GM19395 (cell line): Measurements from ENCODE around the gene RSU1.
A peak's percentile ranks its signal among the peaks of the same experiment; 100 is the strongest.
"Not testable (repeated sequence)": the region's sequence is repeated elsewhere in the genome, so short reads cannot be mapped to it uniquely, and the experiment has no call there.

Experiments
- ATAC-seq: cut with Tn5 transposase; IDR thresholded peaks from one replicate; pipeline ENCODE4 v1.9.1; 2021; ENCODE audit warnings: mild to moderate bottlenecking, moderate library complexity; ENCODE audit not compliant: unreplicated experiment

The RSU1 gene

DNA sequence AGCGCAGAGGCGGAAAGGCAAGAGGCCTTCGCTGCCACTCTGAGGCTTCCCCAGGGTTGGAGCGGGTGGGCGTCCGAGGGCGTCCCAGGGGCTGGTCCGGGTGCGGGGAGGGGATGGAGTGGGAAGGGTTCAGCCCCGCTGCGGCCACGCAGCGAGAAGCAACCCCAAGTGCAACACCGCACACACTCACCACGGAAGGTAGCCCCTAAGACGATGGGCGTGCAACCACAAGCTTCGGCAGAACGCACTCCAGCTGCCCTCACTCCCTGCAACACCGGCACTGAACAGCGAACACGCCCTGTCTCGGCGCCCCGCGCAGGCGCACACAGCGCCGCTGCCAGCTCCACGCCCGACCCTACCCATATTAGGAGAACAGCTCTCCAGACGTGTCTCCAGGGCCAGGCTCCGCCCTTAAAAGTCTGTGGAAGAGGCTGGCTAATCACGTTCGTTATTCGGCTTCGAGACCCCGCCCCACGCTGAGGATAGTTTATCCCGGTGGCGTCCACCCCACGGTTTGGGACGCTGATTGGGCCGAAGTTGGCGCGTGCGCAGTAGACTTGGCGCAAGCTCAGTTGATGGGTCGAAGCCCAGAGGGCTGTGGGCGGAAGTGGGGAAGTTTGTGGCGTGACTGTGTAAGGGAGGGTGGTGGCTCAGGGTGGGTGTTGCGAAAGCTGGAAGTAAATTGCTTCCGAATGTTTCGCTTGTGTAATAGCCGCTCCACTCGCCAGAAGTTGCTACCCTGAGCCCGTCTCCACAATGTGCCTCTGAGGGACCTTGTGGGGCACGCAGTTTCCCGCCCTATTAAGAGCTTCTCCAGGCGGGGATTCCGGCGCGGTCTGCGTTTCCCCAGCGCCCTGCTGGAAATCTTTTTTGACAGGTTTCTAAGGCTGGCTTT lies at the start of gene RSU1:
Gene RSU1 (minus strand): TSS at position 300 of the 895 bp plus-strand sequence. CDS start 343 bp downstream, outside the sequence.
- peak; percentile 99 for ATAC-seq

DNA sequence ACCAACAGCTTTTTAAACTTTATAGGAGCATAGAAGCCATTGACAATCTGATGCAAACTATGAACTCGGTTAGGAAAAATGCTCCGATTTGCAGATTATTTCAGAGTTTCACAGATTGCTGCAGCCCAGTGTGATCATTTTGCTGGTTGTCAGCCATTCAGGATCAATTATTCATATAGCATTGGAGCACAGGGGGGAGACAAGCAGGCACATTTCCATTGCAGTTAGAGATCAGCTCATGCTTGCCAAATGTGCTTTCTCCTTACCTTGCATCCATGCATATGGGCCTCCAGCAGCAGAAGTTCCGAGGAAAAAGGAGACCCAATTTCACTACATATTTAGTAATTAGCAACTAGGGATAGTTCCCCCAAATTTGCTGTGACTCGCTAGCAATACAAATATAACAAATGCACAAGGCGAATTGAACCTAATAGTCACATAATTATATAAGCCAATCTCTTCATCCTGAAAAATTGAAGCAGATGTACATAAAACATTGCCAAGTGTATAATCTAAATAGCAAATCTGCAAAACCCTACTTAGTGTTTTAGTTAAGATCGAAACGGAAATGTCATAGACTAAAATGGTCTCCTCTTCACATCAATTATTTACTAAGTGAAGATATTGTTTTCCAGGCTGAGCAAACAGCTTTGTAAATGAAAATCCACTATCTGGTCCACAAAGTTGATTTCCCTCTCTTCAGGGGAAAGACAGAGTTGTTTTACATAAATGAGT lies 49.5 kb upstream of the RSU1 start:
- ATAC-seq, result no peak

DNA sequence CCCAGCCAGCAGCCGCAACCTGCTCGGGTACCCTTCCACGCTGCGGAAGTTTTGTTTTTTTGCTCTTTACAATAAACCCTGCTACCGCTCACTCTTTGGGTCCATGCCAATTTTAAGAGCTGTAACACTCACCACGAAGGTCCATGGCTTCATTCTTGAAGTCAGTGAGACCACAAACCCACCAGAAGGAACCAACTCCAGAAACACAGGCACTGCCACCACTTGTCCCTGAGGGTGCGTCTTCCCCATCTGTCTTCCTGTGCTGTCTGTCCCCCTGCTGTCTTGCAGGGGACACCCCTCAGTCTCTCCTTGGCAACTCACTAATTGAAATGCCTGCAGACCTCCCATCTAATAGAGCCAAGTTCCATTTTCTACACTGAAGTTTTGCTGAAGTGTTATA lies 48.5 kb upstream of the RSU1 start:
- no peak for ATAC-seq

DNA sequence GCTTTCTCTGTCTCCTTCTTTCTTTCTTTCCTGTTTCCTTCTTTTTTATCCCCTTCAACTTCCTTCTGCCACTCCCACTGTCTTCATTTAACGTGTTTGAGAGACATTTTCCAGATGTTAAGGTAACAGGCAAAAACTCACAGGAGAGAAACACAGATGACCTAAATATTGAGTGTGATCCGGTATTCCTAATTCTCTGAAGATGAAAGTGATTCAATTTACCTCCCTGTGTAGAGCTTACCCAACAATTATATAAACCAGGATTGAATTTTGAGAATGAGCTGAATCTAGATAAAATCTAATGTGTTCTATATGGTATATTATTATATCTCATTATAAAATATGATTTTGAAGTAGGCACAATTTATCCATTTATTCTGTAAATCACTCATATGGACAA lies 46.5 kb upstream of the RSU1 start:
- ATAC-seq, result no peak

DNA sequence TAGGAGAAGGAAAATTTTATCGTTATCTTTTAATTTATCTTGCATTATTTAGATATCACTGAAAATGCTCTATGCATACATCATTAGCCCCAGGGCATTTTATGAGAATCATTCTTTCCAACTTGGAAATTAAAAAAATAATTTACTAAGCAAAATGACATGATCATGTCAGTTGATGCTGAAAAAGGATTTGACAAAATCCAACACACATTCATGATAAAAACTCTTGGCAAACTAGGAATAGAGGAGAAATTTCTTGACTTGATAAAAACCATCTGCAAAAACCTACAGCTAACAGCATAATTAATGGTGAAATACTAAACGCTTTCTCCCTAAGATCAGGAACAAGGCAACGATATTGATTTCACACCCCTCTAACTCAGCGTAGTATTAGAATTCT lies 40.2 kb upstream of the RSU1 start:
- ATAC-seq, result no peak

DNA sequence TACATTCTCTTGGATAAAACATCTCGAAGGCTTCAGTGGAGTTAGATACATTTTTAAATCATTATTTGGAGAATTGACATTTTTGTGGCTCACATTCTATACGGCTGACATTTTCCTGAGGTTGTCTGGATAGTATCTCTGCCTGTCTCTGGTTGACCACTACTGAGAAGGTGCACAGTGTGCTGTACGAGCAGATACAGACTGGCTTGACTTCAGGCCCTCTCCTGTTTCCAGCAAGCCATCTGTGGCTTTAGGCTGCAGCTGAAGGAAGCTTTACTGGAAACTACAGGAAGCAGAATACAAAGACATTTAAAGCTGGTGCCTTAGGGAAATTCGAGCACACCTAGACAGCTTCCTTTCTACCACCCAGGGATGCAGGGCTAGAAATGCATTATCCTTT lies 39.3 kb upstream of the RSU1 start:
- no peak for ATAC-seq

DNA sequence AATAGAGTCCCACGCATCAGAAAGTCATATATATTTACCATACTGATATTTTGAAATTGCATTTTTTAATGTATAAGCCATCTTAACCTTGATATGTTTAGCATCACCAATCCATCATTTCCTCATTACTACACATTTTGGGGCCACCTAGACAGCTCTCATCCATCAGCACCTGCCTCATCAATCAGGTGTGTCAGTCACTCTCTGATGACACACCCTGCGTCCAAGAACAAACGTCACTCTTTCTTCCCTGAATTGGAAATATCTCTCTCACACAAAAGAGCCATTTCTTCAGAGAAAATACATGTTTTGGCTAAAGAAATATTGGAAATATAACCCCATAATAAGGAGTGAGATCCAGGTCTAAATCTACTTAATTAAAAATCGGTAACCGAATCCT lies 38.9 kb upstream of the RSU1 start:
- no peak for ATAC-seq

DNA sequence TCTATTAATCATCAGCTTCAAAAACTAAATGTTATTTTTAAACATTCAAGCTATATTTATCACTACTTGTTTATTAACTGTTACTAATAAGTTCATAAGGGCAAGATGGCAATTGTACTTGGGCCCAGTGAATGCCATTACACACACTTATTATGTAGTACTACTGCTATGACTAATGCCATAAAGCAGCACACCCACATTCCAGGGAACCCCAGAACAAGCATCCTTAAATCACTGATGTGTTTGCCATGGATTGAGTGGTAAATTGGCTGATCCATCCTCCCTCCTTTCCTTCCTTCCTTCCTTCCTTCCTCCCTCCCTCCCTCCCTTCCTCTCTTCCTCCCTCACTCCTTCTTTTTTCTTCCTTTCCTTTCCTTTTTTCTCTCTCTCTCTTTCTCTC lies 37.4 kb upstream of the RSU1 start:
- no peak for ATAC-seq

DNA sequence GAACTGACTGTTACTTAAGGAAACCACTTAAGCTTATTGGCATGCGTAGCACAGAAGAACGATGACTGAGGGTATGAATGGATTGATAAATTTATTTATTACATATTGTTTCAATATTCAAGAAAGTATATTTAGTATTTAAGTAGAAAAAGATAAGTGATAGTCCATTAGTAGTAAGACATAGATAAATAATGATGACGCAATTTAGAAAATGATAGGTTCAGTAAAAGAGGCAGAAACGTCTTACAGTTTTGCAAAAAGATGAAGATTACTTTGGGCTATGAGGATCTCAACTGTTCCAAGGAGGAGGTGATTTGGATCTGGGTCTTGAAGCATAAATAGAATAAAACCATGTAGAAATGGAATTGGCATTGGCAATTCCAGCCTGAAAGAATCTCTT lies 36.6 kb upstream of the RSU1 start:
- no peak for ATAC-seq

DNA sequence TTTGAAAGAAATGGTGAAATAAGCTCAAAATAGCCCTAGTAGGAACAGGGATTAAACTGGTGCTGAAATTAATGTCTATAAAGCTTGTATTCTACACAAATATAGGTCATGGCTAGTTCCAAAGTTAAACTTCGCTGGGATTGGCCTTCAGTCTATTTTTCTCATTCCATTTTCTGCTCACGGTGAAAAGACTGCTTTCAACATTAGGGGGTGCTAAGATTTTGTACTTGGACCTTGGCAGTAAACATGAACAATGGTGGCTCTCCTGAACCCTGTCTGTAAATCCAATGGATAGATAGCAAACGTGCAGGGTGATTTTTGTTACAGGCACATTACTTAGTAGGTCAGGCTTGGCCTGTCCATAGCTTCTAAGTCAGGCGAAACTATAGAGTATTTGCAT lies 36.0 kb upstream of the RSU1 start:
- no peak for ATAC-seq

DNA sequence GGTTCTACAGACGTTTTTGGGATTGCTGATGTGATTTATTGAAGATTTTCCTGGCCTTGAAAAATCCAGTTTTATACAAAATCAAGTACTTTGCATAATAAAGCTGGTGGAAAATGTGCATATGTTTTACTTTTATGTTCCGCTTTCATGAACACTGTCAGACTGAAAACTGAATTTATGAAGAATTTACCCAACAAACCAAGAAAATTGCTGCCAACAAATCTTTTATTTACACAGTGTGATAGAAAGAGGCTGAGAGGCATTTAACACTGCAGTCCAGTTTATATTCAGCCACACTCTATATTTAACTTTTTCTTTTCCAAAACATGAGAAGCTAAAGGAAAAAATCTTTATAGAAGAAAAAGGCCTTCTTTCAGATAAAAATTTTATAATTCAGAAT lies 35.4 kb upstream of the RSU1 start:
- ATAC-seq, result no peak

DNA sequence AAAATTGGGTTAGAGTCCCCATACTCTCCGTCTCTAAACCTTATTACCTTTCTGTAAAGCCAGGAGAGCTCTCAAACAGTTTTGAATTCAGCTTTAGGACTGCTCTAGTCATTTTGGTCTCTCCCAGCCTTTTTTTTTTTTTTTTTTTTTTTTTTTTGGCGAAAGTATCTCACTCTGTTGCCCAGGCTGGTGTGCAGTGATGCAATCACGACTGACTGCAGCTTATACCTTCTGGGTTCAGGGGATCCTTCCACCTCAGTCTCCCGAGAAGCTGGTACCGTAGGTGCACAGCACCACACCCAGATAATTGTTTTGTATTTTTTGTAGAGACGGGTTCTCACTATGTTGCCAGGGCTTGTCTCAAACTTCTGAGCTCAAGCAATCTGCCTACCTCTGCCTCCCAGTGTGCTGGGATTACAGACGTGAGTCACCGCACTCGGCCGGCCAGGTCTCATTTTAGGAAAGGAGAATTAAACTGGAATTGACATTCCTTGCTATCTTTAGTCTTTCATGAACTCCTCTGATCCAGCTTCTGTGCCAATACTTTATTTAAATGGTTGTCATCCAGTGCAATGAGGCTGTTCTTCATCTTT lies 31.4 kb upstream of the RSU1 start:
- no peak for ATAC-seq

DNA sequence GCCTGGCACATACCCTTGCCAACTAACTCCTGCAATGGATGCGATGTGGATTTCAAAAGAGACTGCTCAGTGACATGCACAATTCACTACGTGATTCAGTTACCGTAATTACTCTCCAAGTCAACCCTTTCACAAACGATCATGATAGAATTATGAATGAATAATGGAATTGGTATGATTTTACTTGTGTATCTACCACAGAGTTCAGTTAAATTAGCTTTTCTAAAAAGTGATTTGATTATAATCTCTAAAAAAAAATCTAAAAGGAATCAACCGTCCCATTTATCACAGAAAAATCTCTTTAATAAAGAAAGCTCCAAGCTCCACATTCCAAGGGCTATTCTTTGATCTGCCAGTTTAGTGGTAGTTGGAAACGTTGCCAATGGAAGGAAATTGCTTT lies 30.4 kb upstream of the RSU1 start:
- no peak for ATAC-seq

DNA sequence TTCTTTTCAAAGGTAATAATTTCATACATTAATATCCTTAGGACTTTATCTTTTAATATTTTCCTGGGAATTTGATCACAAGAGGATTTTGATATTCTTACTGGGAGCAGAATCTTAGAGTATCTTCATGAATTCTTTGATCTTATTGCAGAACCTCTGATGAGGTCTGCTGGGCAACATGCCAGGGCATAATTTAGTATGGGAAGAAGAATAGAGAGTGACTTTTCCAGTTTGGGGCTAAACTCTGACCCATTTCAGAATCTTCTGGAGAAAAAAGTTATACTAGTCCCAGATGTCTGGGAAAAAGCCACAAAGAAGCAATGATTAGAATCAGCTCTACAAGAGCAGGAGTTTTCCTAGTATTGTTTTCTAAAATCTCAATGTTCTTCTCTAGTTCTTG lies 28.0 kb upstream of the RSU1 start:
- no peak for ATAC-seq

DNA sequence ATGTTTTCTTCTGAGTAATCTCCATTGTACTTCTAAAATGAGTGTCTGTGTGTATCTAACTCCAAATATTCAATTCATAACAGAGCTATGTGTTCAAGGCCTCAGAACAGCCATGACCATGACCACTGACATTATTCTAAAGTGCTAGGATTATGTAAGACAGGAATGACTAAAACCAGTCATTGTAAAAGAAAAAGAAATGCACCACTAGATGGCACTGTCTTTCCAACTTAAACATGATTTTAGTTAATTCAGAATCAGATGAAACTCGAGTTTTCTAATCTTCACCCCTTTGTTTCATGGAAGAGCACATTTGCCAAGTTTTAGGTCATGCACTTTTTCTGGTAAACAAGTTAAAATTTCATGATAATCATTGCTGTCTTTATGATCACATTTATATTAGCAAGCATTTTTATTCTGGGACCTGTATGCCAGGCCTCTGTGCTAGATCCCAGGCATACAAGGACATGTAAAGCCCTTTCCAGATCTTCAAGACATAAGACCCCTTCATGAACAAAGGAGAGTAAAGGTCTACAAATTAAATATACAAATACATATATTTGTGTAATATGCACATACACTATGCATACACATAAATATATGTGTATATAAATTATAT lies 26.1 kb upstream of the RSU1 start:
- peak; percentile 79 for ATAC-seq

DNA sequence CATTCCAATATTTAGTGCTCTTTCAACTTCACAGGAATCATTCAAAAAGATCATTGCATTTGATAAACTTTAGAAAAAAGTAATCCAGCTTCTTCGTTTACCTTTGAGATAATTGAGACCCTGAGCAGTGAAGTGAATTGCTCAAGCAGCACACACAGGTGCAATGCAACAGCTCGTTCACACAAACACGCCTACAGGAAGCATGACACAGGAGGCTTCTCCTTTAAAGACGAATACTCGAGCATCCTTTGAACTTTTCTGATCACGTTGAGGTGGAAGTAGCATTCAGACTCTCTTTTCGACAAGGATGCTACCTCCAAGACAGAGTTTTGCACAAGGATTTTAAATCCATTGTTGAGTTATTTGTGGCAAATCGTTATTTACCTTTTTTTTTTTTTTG lies 18.0 kb upstream of the RSU1 start:
- ATAC-seq, result no peak

DNA sequence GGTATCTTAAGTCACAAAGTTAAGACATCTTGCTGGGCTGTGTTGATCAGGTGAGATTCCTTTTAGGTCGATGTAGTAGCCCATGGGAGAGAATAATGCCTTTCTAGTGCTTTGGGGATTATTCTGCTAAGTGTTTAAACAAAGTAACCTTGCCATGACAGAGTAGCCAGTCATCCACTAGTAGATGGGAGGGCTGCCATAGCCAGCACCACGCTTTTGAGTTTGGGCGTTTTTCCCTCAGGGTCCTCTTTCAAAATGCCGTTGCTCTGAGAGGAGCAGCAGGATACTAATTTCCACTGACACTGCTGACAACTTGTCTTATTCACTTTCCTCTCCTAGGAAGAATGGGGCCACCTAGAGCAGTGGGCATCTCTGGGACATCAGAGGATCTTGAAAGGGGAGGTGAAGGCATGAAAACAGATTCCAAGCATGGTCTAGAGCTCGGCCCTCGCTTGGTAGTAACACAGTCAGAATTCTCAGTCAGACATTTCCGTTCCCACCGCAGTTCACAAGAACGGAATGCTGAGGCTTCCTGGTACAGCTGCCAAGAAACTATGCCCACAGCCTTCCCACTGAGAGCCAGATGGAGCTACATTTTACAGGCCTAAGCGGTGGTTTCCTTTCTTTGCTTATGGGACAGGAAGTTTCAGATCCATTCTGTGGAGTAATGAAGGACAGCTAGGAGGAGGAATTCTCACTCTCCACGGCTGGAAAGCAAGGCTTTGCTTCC lies 15.3 kb upstream of the RSU1 start:
- no peak for ATAC-seq

DNA sequence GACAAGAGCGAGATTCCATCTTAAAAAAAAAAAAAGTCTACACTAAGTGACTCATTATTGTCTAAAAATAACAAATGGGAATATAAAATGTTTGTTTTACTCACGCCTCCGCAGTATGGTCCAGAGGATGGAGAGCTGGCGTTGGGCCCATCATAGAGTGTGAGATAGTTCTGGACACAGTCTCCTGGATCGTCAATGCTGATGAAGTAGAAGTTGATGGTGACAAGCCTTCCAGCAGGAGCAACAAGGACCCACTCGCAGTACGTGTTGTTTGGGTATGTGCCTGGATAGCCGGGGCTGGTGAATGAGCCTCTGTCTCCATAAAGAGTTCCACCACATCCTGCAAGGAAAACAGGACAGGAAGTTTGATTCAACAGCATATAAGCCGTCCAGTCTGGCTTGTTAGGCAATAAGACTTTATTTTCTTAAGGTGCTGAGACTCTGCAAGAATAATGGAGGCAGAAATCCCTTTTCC lies 11.5 kb upstream of the RSU1 start:
- no peak for ATAC-seq

DNA sequence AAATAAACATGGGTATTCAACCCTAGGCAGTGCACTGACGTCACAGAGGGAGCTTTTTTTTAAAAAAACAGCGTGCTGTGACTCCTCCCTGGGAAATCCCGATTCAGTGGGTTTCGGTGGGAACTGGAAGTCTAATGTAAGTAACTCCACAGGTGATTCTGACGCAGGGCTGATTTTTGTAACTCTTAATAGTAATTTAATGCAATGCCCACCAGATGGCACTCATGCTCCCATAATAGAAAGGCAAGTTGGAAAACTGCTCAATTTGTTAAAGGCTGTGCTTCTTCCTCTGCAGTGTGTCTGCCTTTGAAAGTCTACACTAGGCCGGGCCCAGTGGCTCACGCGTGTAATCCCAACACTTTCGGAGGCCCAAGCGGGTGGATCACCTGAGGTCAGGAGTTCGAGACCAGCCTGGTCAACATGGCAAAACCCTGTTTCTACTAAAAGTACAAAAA lies 10.9 kb upstream of the RSU1 start:
- peak; percentile 76 for ATAC-seq

DNA sequence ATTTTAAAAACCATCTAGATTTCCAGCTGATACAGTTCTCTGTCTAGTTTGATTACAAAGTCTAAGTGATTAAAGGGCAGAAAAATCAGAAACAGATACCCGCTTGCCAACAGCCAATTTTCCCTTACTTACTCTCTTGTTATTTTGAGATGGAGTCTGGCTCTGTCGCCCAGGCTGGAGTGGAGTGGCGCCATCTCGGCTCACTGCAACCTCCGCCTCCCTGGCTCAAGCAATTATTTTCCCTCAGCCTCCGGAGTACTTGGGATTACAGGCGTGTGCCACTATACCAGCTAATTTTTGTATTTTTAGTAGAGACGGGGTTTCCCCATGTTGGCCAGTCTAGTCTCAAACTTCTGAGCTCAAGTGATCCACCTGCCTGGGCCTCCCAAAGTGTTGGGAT lies 10.2 kb upstream of the RSU1 start:
- not testable (repeated sequence) for ATAC-seq
